ENCODE measurements around the gene PLPPR3.
A peak's percentile ranks its signal among the peaks of the same experiment; 100 is the strongest.
"Not testable (repeated sequence)": the region's sequence is repeated elsewhere in the genome, so short reads cannot be mapped to it uniquely, and the experiment has no call there.

The PLPPR3 gene

DNA sequence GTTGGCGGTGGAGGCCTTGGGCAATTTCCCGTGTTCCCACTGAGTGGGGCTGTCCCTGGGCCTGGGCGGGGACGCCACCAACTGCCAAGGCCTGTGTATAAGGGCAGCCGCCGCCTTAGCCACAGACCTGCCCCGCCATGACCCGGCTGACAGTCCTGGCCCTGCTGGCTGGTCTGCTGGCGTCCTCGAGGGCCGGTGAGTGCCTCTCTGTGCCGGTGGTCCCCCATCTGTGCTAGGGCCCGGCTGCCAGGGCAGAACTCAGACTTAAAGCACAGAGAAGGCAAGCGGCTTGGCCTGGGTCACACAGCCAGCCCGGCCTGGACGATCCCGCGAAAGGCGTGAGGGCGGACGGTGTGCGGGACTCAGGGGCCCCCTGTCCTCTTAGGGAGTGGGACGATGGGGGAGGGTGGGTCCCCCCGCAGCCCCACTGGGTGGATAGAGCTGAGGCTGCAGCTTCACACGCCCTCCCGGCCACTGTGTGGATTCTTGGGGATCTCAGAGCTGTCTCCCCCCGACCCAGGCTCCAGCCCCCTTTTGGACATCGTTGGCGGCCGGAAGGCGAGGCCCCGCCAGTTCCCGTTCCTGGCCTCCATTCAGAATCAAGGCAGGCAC lies 6.1 kb upstream of the PLPPR3 start, which contains the start of gene AZU1:
Gene AZU1 (plus strand): TSS at position 128 of the 612 bp plus-strand sequence. CDS start 10 bp downstream, at position 138.
- no peak for DNase-seq

DNA sequence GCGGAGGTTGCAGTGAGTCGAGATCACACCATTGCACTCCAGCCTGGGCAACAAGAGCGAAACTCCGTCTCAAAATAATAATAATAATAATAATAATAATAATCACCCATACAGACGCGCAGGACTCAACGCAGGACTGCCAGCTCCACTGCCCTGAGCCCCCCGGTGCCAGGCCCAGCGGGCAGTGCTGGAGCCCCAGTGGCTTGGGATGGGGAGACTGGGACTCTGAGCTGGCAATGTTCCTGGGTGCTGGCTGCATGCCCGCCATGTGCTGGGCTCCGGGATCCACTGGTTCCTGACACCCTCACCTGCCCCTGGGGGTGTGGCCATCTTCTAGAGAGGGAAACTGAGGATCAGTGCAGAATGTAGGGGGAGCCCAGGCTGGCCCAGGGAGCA lies 5.6 kb upstream of the PLPPR3 start:
- no peak for DNase-seq

DNA sequence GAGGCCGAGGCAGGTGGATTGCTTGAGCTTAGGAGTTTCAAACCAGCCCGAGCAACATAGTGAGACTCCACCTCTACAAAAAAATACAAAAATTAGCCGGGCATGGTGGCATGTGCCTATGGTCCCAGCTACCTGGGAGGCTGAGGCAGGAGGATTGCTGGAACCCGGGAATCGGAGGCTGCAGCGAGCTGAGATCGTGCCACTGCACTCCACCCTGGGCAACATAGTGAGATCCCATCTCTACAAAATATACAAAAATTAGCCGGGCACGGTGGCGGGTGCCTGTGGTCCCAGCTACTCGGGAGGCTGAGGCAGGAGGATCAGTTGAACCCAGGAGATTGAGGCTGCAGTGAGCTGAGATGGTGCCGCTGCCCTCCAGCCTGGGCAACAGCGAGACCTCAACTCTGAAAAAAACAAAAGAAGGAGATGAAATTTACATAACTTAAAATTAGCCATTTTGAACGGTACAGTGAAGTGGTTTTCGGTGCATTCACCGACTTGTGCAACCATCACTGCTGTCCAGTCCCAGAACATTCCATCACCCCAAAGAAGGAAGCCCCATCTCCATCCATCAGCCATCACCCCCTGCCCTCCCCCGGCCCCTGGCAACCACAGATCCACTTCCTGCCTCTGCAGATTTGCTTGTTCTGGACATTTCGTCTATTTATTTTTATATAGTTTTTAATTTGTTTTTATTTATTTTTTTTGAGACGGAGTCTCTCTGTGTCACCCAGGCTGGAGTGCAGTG lies 4.3 kb upstream of the PLPPR3 start:
- DNase-seq = no peak

DNA sequence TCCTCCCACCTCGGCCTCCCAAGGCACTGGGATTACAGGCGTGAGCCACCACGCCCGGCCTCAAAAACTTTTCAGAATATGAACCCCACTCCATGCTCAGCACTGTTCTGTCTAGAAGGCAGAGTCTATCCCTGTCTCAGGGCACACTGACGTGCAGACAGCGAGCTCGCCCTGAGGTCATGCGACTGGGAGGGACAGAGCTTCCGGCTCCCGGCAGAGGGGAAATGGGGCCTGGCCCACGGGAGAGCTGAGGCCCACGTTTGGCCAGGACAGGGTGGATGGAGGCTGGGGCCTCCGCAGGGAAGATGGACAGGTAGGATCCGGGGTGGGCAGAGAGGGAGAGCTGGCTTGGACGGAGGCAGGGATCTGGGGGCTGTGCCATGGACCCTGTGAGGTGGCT lies 3.1 kb upstream of the PLPPR3 start:
- no peak for DNase-seq

DNA sequence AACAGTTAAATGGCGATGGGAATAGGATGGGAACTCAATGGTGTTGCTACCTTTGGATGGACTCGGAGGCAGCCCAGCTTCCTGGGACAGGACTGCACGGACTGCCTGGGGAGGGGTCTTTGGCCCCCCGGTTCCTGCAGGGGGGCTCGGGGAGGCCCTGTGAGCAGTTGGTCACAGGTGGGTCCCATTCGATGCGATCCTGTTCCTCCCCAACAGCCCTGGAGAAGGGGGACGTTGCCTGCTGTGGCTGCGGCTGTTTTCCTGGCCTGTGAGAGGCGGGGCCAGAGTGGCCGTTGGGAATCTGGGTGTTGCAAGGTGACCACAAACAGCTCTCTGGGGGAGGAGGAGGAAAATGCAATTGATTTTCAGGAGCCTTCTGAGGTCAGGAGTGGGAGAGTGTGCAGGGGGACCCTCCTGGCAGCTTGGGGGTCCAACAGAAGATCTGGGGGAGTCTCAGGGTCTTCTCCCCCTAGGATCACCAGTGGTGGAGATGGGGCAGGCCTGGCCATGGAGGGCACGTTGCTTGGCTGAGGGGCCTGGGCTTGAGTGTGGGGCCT lies 1.9 kb upstream of the PLPPR3 start:
- DNase-seq = no peak

DNA sequence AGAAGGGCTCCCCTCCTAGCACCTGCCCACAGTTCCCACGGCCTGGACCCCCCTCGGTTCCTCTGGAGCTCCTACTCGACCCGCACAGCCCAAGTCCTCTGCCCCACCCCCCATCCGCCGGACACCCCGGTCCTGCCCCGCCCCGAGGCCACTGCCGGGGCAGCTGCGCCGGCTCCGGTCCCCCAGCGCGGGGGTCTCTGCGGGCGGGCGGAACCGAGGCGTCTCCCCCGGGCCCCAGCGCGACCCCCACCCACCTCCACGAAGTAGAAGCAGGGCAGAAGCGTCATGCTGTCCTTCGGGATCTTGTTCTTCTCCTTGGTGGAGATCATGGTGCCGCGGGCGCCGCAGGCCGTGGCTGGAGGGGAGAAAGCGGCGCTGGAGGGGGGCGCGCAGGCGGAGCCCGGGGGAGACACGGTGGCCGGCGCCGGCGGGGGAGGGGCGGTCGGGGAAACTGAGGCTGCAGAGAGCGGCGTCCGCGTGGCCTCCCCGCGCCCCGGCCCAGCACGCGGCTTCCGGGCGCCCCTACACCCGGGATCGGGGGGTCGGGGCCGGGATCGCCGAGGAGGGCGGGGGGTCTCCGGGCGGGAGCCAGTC lies 427 bp downstream of the PLPPR3 start:
- peak in 2 of 3 experiments; percentile 55 to 57 for DNase-seq

DNA sequence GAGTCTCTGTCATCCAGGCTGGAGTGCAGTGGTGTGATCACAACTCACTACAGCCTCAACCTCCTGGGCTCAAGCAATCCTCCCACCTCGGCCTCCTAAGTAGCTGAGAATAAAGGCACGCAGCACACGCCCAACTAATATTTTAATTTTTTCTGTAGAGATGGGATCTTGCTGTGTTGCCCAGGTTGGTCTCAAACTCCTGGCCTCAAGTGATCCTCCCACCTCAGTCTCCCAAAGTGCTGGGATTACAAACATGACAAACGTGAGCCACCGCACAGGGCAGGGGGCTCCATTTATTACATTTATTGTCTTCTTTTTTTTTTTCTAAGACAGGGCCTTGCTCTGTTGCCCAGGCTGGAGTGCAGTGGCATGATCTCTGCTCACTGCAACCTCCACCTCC lies 1.5 kb downstream of the PLPPR3 start:
- not testable (repeated sequence) for DNase-seq

DNA sequence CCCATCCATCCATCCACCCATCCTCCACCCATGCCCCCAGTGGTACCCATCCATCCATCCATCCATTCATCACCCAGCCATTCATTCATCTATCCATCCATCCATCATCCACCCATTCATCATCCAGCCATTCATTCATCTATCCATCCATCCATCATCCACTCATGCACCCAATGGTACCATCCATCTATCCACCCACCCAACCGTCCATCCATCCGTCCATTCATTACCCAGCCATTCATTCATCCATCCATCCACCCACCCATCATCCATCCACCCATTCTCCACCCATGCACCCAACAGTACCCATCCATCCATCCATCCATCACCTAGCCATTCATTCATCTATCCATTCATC lies 5.3 kb downstream of the PLPPR3 start:
- no peak for DNase-seq

DNA sequence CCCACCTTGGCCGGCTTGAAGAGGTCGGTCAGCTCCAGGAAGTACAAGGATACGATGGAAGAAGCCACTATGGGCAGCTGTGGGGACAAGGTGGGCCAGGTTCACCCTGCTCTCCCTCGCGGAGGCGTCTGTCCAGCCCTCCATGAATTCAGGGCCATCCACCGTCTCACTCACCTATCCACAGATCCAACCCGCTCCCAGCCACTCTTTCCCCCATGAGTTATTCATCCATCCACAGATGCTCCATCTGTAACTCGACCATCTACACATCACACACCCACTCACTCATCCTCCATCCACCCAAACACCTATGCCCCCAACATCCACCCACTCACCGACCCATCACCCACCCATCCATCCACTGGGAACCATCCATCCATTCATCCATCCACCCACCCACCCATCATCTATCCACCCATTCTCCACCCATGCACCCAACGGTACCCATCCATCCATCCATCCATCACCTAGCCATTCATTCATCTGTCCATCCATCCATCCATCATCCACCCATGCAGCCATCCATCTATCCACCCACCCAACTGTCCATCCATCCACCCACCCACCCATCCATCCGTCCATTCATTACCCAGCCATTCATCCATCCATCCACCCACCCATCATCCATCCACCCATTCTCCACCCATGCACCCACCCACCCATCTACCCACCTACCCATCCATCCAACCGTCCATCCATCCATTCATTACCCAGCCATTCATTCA lies 5.8 kb downstream of the PLPPR3 start:
- DNase-seq = no peak

DNA sequence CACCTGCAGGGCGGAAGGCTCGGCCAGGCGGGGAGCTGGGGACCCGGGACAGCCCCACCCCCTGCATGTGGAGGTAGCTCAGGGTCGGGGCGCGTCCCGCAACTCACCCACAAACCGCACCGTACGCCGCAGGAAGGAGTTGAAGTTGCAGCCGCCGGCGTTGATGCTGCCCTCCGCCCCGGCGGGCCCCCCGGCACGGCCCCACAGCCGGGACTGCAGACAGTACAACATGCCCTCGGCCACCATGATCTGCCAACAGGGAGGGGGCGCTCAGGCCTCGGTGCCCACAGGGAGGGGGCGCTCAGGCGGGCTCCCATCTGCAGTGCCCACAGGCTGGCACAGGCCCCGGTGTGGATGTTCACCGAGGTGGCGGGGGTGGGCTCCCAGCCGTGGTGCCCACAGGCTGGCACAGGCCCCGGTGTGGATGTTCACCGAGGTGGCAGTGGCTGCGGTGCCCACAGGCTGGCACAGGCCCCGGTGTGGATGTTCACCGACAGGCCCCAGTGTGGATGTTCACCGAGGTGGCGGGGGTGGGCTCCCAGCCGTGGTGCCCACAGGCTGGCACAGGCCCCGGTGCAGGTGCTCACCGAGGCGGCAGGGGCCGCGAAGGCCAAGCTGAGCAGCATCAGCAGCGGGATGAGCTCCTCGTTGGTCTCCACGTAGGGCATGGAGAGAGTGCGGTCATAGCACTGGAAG lies 6.5 kb downstream of the PLPPR3 start:
- DNase-seq = no peak

DNA sequence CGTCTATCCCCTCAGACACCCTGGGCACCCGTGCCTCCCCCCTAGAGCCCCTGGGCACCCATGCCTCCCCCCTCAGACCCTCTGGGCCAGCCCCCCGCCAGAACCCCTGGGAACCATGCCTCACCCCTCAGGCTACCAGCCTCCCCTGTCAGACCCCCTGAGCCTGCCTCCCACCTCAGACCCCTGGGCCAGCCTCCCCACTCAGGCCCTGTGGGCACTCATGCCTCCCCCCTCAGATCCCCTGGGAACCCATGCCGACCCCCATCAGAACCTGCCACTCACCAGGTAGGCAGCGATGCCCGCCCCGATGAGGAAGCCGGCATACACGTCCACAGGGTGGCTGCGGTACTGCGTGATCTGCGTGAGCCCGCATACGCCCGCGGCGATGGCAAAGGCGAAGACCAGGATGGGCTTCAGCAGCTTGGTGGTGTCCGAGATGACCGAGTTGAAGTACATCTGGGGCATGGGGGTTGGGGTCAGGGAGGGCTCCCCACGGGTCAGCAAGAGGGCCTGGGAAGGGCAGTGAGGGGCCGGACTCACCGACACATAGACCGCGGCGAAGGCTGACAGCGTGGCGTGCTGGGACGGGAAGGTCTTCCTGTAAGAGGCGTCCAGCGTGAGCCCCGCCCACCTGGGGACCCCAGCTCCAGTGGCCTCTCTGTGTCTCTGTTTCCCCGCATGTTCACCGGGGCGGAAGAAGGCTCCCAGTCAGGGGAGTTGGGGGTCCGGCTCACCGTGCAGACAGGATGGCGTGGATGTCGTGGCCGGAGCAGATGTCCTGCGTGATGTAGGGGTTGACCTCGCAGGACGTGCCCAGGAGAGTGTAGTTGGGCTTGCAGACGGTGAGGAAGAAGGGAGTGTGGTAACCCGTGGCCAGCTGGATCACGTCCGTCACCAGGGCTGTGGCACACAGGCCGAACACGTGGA lies 7.3 kb downstream of the PLPPR3 start:
- no peak for DNase-seq

DNA sequence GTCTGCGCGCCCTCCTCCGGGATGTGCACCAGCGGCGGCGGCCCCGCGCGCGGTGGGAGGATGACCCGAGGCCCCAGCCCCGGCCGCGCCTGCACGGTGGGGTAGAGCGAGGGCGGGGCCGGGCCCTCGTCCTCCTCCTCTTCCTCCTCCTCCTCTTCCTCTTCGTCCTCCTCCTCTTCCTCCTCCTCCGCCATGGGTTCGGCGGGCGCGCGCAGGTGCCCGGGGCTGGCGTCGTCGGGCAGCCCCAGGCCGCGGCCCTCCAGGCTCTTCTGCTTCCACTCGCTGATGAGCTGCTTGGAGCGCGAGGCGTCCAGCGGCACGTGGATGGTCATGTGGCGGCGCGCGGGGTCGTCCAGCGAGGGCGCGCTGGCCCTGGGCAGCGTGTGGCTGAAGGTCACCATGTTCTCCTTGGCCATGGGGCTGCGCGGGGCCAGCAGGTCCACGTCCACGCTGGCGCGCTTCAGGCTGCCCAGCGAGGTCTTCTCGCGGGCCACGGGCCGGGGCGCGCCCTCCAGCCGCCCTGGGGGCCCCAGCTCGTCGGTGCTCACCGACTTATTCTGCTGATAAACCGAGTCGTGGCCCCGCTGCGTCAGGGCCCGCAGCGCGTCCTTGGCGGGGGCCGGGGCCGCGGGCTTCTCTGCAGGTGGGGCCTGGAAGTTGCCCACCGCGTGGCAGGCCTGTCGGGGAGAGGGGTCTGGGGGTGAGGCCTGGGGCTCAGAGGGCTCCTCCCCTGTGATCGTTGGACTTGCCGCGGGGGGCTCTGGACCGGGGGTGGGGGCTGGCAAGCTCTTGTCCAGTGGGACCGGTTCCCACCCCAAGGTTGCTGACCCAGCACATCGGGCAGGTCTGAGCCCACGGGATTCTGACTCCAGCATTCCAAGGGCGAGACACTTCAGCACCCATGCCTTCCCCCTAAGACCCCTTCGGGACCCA lies 8.3 kb downstream of the PLPPR3 start:
- DNase-seq = no peak

DNA sequence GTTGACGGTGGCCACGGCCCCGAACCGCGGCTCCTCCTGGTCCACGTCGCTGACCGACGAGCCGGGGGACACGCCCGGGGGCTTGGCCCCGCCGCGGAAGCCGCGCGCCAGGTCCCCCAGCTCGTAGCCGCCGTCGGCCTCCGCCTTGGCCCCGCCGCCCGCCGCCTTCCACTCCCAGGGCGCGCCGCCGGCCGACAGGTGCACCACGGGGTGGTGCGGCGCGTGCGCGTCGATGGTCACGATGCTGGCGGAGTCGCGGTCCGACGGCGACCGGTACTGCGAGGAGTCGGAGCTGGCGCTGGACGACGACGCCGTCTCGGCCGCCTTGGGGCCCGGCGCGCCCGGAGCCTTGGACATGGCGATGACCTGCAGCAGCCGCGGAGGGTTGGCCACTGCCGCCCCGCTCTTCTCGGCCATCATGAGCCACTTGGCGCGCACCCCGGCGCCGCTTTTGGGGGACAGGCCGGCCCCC lies 9.0 kb downstream of the PLPPR3 start:
- no peak for DNase-seq

DNA sequence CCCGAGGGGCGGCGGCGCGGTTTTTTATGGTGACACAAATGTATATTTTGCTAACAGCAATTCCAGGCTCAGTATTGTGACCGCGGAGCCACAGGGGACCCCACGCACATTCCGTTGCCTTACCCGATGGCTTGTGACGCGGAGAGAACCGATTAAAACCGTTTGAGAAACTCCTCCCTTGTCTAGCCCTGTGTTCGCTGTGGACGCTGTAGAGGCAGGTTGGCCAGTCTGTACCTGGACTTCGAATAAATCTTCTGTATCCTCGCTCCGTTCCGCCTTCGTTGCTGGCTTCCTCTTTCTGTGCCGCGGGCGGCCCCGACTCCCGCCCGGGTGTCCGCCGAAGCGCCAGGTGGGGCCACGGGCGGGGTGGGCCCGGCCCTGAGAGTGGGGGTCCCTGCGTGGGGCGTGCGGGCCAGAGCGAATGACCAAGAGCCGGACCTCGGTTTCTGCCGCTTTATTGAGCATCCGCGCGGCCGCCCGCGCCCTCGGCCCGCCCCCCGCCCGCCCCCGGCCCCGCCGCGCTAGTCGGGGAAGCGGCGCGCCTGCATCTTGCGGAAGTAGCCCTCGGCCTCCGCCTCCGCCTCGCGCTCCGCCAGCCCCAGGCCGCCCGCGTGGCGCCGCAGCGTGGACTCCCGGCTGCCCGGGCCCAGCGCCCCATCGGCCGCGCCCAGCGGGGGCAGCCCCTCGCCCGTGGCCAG lies 9.6 kb downstream of the PLPPR3 start:
- DNase-seq = peak in 1 of 3 experiments; percentile 39

DNA sequence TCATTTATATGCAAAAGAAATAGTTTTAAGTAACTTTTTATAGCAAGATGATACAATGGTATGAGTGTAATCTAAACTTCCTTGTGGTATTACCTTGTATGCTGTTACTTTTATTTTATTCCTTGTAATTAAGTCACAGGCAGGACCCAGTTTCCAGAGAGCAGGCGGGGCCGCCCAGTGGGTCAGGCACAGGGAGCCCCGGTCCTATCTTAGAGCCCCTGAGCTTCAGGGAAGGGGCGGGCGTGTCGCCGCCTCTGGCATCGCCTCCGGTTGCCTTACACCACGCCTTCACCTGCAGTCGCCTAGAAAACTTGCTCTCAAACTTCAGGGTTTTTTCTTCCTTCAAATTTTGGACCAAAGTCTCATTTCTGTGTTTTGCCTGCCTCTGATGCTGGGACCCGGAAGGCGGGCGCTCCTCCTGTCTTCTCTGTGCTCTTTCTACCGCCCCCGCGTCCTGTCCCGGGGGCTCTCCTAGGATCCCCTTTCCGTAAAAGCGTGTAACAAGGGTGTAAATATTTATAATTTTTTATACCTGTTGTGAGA lies 10.2 kb downstream of the PLPPR3 start:
- no peak for DNase-seq

DNA sequence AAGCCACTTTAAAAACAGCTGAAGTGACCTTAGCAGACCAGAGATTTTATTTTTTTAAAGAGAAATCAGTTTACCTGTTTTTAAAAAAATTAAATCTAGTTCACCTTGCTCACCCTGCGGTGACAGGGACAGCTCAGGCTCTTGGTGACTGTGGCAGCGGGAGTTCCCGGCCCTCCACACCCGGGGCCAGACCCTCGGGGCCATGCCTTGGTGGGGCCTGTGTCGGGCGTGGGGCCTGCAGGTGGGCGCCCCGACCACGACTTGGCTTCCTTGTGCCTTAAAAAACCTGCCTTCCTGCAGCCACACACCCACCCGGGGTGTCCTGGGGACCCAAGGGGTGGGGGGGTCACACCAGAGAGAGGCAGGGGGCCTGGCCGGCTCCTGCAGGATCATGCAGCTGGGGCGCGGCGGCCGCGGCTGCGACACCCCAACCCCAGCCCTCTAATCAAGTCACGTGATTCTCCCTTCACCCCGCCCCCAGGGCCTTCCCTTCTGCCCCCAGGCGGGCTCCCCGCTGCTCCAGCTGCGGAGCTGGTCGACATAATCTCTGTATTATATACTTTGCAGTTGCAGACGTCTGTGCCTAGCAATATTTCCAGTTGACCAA lies 10.8 kb downstream of the PLPPR3 start:
- DNase-seq = no peak

DNA sequence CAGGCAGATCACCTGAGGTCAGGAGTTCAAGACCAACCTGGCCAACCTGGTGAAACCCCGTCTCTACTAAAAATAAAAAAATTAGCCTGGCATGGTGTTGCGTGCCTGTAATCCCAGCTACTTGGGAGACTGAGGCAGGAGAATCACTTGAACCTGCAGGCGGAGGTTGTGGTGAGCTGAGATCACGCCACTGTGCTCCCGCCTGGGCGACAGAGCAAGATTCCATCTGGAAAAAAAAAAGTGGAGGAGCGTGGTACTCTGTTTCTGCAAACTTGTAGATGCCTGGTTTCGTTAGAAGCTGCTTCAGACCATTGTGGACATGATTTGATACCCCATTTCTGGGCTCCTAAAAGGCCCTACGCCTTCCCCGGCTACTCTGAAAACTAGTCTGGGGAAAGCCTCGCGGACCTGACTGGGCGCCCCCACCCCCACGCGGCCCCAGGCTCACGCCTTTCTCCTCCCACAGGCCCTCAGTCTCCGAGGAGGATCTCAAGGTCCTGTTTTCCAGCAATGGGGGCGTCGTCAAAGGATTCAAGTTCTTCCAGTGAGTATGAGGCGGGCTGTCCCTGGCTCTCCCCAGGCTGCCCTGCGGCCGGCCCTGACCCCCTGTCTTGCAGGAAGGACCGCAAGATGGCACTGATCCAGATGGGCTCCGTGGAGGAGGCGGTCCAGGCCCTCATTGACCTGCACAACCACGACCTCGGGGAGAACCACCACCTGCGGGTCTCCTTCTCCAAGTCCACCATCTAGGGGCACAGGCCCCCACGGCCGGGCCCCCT lies 11.5 kb downstream of the PLPPR3 start:
- no peak for DNase-seq

DNA sequence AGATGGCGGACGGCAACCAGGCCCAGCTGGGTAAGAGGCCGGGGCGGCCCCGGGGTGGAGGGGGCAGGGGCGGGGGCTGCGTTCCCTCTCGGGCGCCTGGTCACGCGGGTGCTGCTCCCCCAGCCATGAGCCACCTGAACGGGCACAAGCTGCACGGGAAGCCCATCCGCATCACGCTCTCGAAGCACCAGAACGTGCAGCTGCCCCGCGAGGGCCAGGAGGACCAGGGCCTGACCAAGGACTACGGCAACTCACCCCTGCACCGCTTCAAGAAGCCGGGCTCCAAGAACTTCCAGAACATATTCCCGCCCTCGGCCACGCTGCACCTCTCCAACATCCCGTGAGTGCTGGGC lies 13.4 kb downstream of the PLPPR3 start:
- no peak for DNase-seq
